Nephron (organoid): ENCODE results near the gene ACOXL.

Experiments used
- H3K27ac Mint-ChIP-seq, 3 experiments: 2 replicates each; pipeline ENCODE4 v1.8.0; 2020; ENCODE audit warnings: mixed read lengths in 3 of 3, mild to moderate bottlenecking in 2 of 3, moderate library complexity in 1 of 3
- H3K27me3 Mint-ChIP-seq: 2 replicates; pipeline ENCODE4 v1.8.0; 2021; ENCODE audit warnings: low read depth, mild to moderate bottlenecking, moderate library complexity, mixed read lengths
- H3K36me3 Mint-ChIP-seq: 2 replicates; pipeline ENCODE4 v1.8.0; 2020; ENCODE audit warnings: low read depth, mixed read lengths
- H3K4me1 Mint-ChIP-seq: 2 replicates; pipeline ENCODE4 v1.8.0; 2020; ENCODE audit warnings: mixed read lengths
- H3K4me3 Mint-ChIP-seq, 3 experiments: 2 replicates each; pipeline ENCODE4 v1.8.0; 2020; ENCODE audit warnings: mild to moderate bottlenecking in 3 of 3, mixed read lengths in 3 of 3, moderate library complexity in 2 of 3
- H3K9me3 Mint-ChIP-seq: 2 replicates; pipeline ENCODE4 v1.8.0; 2020; ENCODE audit warnings: mixed read lengths
- CTCF ChIP-seq, 3 experiments: fragments of 200-600 bp; sonication (generic); IDR thresholded peaks; one replicate each; pipeline ENCODE4 v1.5.0; 2021; ENCODE audit warnings: antibody characterized with exemption in 3 of 3; ENCODE audit not compliant: unreplicated experiment in 3 of 3

The ACOXL gene

GRCh38 chr2:110819711-110820110 is 87.3 kb downstream of the ACOXL start:
- peaks cover 10% of the 10 kb centered on the region for H3K27me3 Mint-ChIP-seq
- H3K4me3 Mint-ChIP-seq: no peak overlapping the region
- no peak for TF ChIP-seq CTCF (IDR thresholded peaks at IDR 0.05; ENCODE audit: unreplicated experiment in 3 of 3)
- H3K9me3 Mint-ChIP-seq: peaks cover 22% of the 10 kb centered on the region
- H3K36me3 Mint-ChIP-seq: no peaks in the 10 kb centered on the region
- no peak overlapping the region for H3K27ac Mint-ChIP-seq
- no peaks in the 10 kb centered on the region for H3K4me1 Mint-ChIP-seq

DNA sequence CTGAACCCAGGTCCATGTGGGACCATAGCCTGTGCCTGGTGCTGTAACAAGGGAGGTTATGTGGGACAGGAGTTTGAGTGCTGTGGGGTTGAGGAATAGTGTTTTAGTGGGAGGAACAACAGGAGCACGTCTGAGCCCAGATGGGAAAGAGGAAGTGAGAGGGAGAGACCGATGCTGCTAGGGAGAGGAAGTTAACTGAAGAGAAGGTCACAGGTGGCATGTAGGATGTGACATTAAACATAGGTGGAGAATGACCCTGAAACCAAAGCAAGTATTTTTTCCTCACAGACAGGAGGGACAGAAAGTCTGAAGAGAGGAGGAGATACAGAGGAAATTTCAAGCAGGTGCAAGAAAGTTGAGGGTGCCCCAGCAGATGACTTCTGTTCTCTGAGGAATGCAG is 87.8 kb downstream of the ACOXL start:
- no peaks in the 10 kb centered on the region for H3K4me1 Mint-ChIP-seq
- peaks cover 24% of the 10 kb centered on the region for H3K9me3 Mint-ChIP-seq
- H3K4me3 Mint-ChIP-seq: no peak overlapping the region
- H3K27me3 Mint-ChIP-seq: peaks cover 10% of the 10 kb centered on the region
- no peak for TF ChIP-seq CTCF (IDR thresholded peaks at IDR 0.05; ENCODE audit: unreplicated experiment in 3 of 3)
- H3K27ac Mint-ChIP-seq: no peak overlapping the region
- peaks cover 1% of the 10 kb centered on the region for H3K36me3 Mint-ChIP-seq

DNA sequence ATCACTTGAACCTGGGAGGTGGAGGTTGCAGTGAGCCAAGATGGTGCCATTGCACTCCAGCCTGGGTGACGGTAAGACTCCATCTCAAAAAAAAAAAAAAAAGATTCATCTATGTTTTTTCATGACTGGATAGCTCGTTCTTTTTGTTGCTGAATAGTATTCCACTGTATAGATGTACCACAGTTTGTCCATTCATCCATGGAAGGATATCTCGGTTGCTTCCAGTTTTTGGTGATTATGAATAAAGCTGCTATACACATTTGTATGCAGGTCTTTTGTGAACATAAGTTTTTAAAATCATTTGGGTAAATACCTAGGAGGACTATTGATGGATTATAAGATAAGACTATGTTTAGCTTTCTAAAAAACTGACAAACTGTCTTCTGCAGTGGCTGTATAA is 90.8 kb downstream of the ACOXL start:
- no peak overlapping the region for H3K27ac Mint-ChIP-seq

DNA sequence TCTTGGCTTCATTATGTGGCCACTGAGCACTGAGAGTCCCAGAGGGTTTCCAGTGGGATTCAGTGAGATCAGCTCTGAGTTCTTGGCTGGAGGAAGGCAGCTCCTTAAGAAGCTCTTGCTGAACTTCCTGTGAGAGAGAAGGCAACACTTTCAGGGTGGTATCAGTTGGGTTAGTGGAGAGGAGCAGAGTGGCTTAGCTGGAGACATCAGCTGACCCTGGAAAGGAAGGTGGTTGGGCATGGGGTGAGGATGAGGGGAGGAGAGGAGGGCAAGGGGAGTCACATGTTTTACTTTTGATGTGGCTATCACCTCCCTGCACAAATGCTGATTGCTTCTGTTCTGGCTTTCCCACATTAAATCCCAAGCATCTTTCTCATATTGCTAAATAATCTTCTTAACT is 95.1 kb downstream of the ACOXL start:
- H3K27ac Mint-ChIP-seq: no peak overlapping the region
- no peaks in the 10 kb centered on the region for H3K4me1 Mint-ChIP-seq
- peaks cover 21% of the 10 kb centered on the region for H3K9me3 Mint-ChIP-seq
- peaks cover 4% of the 10 kb centered on the region for H3K36me3 Mint-ChIP-seq
- TF ChIP-seq CTCF (IDR thresholded peaks at IDR 0.05; ENCODE audit: unreplicated experiment in 3 of 3): no peak
- no peaks in the 10 kb centered on the region for H3K27me3 Mint-ChIP-seq
- no peak overlapping the region for H3K4me3 Mint-ChIP-seq

More for the DNA sequence above, 90.8 kb downstream of the ACOXL start:
- Mint-ChIP-seq H3K27me3 (peaks cover 10% of the 10 kb centered on the region), H3K9me3 (peaks cover 30% of the 10 kb centered on the region), H3K4me3 (no peak overlapping the region), H3K4me1 (no peaks in the 10 kb centered on the region), H3K36me3 (peaks cover 4% of the 10 kb centered on the region)
- no peak for TF ChIP-seq CTCF (IDR thresholded peaks at IDR 0.05; ENCODE audit: unreplicated experiment in 3 of 3)

- H3K36me3 Mint-ChIP-seq: peaks cover 4% of the 10 kb centered on the region
- TF ChIP-seq CTCF (IDR thresholded peaks at IDR 0.05; ENCODE audit: unreplicated experiment in 3 of 3): no peak
- H3K27me3 Mint-ChIP-seq: no peaks in the 10 kb centered on the region
- H3K4me1 Mint-ChIP-seq: no peaks in the 10 kb centered on the region
- H3K4me3 Mint-ChIP-seq: no peak overlapping the region
- H3K27ac Mint-ChIP-seq: no peak overlapping the region
- H3K9me3 Mint-ChIP-seq: peaks cover 20% of the 10 kb centered on the region
Measured at GRCh38 chr2:110828330-110828729, 96.0 kb downstream of the ACOXL start.

GRCh38 chr2:110829413-110830146 is 97.2 kb downstream of the ACOXL start:
- Mint-ChIP-seq H3K4me3 (no peak overlapping the region), H3K27ac (peak overlapping the region in 1 of 3 experiments; percentile 34), H3K27me3 (no peaks in the 10 kb centered on the region), H3K36me3 (peaks cover 4% of the 10 kb centered on the region), H3K4me1 (no peaks in the 10 kb centered on the region), H3K9me3 (peaks cover 9% of the 10 kb centered on the region)
- no peak for TF ChIP-seq CTCF (IDR thresholded peaks at IDR 0.05; ENCODE audit: unreplicated experiment in 3 of 3)
